SH-SY5Y (cell line): ENCODE results near the gene SYNE4.

Experiments
- GATA2 ChIP-seq: IDR thresholded peaks from 2 replicates; pipeline ENCODE4 v1.6.1; 2011; ENCODE audit warnings: mild to moderate bottlenecking, low read depth, low read length
- GATA3 ChIP-seq: IDR thresholded peaks from 2 replicates; pipeline ENCODE4 v1.6.1; 2011; ENCODE audit warnings: low read depth, mild to moderate bottlenecking, low read length, moderate library complexity

The SYNE4 gene

DNA sequence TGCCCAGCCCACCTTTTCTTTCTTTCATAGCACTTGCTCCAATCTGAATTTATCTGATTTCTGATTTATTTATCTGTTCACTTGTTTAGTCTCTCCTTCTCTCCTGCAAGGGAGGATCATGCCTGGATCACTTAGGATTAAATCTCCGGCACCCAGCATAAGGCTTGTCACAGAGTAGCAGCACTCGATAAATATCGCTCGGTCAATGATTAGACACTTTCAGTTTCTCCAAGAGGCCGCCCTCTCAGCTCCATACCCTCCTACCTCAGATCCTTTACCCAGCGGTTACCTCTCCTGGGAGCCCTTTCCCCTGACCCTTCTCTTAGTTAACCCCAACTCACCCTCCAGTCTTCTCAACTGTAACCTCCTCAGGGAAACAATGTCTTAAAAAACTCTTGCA lies 22.7 kb upstream of the SYNE4 start:
- TF ChIP-seq GATA3 (no peak), GATA2 (no peak)

DNA sequence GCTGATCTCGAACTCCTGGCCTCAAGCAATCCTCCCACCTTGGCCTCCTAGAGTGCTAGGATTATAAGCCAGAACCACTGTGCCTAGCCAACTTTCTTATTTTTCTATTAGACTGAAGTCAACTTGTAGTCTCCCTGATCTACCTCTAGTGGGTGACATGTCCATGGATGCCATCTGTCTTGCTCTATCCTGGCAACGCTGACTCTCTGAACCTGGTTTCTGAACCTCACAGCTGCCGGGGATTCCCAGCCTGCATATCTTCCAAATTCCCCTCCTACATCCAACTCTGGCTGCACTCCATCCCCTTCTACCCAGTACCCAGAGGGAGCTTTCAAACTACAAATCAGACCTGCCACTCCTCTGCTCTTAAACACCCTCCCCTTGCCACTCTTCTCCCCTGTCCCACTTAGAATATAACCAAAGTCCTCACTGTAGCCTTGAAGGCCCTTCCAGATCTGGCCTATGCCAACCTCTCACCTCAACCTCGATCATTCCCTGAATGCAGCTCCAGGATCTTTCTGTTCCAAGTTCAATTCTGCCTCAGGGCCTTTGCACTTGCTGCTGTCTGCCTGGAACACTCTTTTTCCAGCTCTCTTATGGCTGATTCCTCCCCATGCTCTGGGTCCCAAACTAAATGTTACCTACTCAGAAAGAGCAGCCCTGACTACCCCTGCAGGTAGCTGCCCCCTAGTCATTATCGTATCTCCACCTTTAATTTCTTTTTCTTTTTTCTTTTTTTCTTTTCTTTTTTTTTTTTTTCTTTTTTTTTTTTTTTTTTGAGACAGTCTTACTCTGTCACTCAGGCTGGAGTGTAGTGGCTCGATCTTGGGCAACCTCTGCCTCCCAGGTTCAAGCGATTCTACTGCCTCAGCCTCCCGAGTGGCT lies 21.9 kb upstream of the SYNE4 start:
- TF ChIP-seq GATA2 (no peak), GATA3 (no peak)

DNA sequence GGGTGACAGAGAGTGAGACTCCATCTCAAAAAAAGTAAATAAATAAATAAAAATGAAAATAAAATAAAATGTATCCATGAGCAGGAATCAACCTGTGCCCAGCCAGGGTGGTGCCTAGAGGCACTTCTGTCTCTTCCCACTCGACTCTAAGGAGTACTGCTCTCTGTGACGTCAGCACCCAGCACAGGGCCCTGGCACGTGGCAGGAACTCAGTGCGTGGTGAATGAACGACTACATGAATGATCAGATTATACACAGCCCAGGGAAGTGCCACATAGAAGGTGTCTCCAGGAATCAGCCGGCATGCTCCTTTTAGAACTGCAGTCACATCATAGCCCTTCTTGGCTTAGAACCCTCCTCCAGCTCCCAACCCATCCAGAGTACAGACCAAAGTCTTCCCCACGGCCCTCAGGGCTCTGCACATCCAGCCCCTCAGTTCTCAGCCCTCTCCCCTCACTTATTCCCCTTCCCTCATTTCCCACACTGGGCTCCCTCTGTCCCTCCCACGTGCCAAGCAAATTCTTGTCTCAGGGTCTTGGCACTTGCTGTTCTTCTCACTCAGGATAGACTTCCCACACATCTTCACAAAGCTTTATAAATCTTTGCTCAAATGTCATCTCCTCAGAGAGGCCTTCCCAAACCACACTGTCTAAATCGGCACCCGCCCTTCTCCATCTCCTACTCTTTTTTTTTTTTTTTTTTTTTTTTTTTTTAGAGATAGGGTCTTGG lies 19.9 kb upstream of the SYNE4 start:
- no peak for TF ChIP-seq GATA3
- no peak for TF ChIP-seq GATA2

DNA sequence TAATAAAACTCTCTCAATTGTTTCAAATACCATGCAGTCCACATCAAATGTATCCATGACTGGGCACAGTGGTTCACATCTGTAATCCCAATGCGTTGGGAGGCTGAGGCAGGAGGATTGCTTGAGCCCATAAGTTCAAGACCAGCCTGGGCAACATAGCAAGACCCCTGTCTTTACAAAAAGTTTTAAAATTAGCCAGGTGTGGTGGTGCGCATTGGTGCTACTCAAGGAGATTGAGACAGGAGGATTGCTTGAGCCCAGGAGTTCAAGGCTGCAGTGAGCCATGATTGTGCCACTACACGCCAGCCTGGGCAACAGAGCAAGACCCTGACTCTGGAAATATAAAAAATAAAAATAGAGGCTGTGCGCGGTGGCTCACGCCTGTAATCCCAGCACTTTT lies 19.1 kb upstream of the SYNE4 start:
- no peak for TF ChIP-seq GATA2
- TF ChIP-seq GATA3 = no peak

DNA sequence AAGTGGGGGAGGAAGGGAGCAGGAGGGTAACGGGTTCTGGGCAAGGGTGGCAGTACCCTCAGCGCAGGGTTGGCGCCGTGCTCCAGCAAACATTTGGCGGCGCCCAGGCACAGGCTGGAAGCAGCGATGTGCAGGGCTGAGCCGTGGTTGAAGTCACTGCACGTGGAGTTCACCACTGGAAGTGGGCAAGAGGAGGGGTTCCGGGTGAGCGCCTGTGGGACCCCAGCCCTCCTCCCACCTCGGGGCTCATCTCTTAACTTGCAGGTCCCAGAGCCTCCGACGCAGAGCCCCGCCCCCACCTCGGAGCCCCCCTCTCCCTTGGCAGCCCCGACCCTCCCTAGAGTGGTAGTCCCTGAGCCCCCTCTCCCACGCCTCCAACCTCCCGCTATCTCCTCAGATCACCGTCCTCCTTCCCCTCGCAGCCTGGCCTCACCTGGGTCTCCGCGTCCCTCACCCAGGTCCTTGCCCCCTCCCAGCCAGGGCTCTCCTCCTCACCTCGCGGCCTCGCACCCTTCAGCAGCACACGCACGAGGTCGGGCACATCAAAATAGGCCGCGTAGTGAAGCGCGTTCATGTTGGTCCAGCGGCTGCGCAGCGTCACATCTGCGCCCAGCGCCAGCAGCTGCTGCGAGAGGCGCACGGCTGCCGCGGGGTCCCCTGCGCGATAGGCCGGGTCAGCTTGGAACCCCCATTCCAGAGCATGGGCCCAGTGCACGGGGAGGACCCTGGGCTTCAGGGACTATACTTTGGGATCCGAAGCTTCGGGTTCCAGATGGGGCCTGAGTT lies 17.7 kb upstream of the SYNE4 start:
- no peak for TF ChIP-seq GATA2

DNA sequence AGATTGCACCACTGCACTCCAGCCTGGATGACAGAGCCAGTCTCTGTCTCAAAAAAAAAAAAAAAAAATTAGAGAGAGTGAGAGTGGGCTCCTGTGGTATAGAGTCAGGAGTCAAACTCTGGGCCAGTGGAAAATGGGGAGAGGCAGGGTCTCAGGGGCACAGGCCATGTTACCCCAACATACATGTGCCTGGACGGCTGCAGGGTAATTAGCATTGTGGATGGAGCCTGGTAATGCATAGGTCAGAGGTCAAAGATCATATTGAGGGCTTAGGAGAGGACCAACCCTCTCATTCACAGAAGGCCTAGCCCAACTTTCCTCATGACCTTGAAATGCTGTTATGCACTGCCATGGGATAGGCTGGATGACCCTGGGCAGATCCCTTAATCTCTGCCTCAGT lies 16.9 kb upstream of the SYNE4 start:
- TF ChIP-seq GATA3 = no peak
- TF ChIP-seq GATA2 = no peak

DNA sequence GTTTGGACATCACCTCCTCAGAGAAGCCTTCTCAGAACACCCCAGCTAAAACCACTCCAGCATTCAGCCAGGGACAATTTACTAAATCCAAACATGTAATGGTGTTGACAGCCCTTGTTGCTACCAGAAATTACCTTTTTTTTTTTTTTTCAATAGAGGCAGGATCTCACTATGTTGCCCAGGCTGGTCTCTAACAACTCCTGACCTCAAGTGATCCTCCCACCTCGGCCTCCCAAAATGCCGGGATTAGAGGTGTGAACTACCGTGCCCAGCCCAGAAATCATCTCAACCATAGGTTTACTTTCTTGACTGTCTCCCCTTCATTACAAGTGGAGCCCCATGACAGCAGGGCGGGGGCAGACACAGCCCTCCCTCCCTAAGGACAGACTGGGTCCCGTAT lies 14.8 kb upstream of the SYNE4 start:
- TF ChIP-seq GATA3 (no peak), GATA2 (no peak)

DNA sequence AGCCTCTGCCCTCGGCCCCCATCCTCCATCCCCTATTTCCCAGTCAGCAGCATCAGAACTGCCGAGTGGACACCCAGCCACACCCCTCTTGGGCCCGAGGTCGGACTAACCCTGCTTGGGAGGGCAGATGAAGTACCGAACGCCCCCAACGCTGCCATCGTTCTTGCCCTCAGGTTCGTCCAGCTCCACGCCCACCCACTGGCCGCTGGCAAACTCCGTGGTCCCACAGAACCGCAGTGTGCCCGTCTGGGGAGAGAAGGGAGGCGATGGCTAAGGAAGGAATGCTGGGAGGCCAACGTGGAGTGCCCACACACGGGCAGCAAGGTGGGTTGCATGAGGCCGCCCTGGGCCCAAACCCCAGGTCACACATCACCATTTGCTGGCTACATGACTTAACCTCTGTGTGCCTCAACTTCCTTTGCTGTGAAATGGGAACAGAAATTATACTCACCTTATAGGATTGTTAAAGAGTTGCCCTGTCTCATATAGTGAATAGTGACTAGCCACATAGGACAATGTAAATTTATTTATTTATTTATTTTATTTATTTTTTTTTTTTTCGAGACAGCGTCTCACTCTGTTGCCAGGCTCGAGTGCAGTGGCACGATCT lies 10.6 kb upstream of the SYNE4 start:
- TF ChIP-seq GATA2 (no peak), GATA3 (no peak)

DNA sequence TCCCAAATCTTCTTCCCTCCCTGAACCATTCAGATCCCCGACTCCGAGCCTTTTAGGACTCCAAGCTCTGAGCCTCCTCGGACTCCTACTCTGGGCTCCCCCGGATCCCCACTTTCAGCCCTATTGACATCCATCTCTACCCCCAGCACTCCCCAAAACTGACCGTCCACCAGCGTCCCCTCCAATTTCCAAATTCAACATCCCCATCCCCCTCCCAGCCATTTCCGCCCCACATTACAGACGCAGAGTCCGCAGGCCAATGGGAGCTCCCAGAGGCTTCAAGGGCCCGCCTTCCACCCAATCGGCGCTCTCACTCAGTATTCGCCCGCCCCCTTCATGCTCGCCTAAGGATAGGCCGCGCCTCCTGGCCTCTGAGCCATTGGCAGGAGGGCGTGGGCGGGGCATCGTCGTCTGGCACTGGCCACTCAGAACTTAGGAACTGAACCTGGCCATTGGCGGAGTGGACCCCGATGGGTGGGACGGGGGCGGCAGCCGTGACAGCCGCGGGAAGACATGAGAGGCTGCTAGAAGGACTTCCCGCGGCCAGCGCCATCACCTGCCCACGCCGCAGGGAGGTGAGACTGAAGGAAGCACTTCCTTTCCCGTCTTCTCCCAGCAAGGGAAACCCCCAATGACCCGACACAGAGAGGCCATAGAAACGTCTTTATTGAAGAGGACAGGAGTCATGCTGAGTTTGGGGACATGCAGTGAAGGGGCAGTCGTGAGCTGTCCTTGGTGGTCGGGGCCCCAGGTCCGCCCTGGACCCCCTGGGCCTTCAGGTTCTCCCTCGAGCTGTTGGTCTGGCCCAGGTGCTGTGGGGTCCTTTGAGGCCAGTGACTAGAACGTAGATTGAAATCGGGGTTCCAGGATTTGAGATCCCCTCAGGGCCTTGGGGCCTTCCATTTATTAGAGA lies 5.7 kb upstream of the SYNE4 start, which contains the start of gene ALKBH6:
Gene ALKBH6 (minus strand): TSS at position 202 of the 913 bp plus-strand sequence. CDS start 816 bp downstream, outside the sequence.
- no peak for TF ChIP-seq GATA2
- TF ChIP-seq GATA3 = no peak

DNA sequence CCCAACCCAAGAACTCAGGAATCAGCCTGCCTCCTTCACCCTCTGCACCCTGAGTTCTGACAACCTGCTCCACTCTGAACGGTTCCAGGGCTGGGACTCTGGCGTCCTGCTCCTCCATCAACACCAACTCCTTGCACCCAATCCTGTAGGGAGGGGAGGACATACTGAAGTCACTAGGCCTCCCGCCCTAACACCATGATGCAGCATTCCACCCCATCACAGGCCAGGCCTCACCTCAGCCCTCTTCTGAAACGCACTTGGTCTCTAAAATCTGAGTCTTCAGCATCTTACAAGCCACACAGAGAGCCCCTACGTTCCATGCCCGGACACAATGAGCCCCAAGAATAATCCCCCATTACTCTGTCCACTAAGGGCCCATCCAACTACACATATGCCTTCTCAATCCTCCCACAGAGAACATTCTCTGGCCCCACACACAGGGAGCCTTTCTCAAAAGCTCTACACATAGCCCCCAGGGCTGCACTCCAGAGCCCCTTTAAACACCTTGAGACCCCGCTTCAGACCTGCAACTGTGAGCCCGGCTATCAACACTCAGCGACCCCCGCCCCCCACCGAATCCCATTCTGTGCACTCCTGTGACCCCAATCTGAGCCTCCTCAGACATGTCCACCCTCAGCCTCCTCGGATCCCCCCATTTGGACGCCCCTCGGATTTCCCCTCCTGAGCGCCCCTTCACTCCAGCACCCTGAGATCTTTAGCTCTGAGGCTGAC lies 4.8 kb upstream of the SYNE4 start:
- TF ChIP-seq GATA3 (no peak), GATA2 (no peak)

DNA sequence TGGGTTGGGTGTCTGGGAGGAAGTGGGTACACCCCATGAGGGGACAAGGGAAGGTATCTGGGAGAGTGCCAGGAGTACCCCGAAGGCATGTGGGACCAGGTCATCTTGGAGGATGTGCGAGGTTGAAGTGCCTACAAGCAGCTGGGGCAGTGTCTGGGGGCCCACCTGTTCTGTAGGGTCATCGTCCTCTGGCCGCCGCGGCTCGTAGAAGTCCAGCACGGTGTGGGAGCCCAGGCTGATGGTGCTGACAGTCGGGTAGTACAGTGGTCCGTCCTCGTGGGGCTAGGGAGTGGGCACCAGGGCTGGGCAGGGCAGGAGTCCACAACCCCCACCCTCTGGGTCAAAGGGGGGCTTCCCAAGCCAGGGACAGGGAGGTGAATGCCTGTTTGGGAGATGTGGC lies 1.8 kb upstream of the SYNE4 start:
- TF ChIP-seq GATA3 (no peak), GATA2 (no peak)

DNA sequence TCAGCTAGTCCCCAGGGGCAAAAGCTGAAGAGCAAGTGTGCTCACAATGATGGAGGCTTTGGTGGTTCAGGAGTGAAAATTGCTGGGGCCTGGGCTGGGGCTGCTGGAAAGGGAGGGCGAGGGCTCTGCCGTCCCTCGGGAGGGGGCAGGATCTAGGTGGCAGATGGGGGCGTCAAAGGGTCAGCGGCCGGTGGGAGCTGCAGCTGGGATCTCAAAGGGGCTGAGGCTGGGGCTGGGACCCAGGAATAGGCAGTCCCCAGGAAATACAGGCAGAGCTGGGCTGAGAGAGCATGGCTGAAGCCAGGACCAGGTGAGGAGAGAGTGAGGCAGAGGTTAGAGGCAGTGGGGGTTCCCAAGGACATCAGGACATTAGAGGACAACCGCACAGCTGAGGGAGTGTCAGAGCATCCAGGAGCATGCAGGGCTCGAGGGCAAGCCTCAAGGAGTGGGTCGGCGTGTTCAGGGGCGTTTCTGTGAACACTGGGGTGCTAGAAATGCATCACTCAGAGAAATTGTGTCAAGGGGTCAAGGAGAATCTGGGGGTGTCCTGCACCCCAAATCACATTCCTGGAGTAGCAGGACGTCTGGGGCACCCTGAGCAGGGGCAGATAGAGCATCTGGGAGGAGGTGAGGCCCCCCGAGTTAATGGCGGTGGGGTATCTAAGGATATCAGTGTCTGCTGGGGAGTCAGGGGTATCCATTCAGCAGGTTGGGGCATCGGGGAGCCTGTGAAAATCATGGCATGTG lies 1.2 kb upstream of the SYNE4 start:
- TF ChIP-seq GATA3 = no peak
- no peak for TF ChIP-seq GATA2

DNA sequence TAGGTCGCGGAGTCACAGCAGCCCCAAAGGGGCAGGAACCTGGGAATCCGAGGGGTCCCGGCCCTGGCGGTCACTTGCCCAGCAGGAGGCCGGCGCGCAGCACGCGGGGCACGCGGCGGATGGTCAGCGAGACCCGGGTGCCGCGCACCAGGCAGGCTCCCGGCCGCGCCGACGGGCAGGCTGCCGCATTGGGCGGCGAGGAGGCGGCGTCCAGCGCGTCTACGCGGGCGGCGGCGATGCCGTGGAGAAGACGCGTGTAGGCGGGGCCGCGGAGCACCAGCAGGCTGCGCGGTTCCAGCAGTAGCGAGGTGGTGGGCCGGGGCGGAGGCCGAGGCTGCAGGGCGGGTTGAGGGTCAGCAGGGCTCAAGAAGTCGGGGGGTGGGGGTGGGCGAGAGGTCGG lies 607 bp upstream of the SYNE4 start:
- TF ChIP-seq GATA2 (no peak), GATA3 (no peak)
